BJ (cell line): ENCODE data around the gene MYL7. TPM values are rescaled to one million over a fixed set of nuclear protein-coding genes. Genes with fewer than 3 reads are reported as not detected.

Experiments
- CTCF ChIA-PET: fragments of 350-600 bp; formaldehyde crosslinking; extraction: SDS; loops from one replicate; lab custom pipeline; 2021; ENCODE audit warnings: antibody characterized with exemption, inconsistent platforms; lab: Yijun Ruan, JAX
- POLR2A ChIA-PET: fragments of 300-600 bp; sonication (Branson Sonifier 250); formaldehyde crosslinking; extraction: SDS; loops from one replicate; lab custom pipeline; 2021; ENCODE audit warnings: antibody characterized with exemption; lab: Charles Lee
- DNase-seq: peaks from one replicate; pipeline ENCODE4 v3.0.0-alpha.2; 2011; ENCODE audit warnings: low read depth
- H3K27me3 ChIP-seq: 2 replicates; pipeline ENCODE4 v1.6.0; 2011; ENCODE audit warnings: low read length; ENCODE audit not compliant: control insufficient read depth, insufficient read depth
- H3K36me3 ChIP-seq: 2 replicates; pipeline ENCODE4 v1.5.1; 2011; ENCODE audit warnings: low read length; ENCODE audit not compliant: control insufficient read depth, insufficient read depth
- H3K4me3 ChIP-seq: 2 replicates; pipeline ENCODE4 v1.5.1; 2011; ENCODE audit warnings: low read depth, mild to moderate bottlenecking, control low read depth, low read length
- polyA plus RNA-seq: library from polyadenylated mRNA; depleted of rRNA; stranded (reverse); fragments of >200 nt; gene quantifications from 2 replicates; pipeline ENCODE4 v1.2.3, GENCODE V29; 2011
- TF ChIP-seq, protein P1 (sequence below): IDR thresholded peaks from 2 replicates; pipeline ENCODE4 v1.5.1; 2011; ENCODE audit warnings: low read depth, mild to moderate bottlenecking, control low read depth, inconsistent platforms, low read length, moderate library complexity; ENCODE audit not compliant: insufficient read depth

The MYL7 gene
- polyA plus RNA-seq, 1 experiment: 0.26 TPM

DNA sequence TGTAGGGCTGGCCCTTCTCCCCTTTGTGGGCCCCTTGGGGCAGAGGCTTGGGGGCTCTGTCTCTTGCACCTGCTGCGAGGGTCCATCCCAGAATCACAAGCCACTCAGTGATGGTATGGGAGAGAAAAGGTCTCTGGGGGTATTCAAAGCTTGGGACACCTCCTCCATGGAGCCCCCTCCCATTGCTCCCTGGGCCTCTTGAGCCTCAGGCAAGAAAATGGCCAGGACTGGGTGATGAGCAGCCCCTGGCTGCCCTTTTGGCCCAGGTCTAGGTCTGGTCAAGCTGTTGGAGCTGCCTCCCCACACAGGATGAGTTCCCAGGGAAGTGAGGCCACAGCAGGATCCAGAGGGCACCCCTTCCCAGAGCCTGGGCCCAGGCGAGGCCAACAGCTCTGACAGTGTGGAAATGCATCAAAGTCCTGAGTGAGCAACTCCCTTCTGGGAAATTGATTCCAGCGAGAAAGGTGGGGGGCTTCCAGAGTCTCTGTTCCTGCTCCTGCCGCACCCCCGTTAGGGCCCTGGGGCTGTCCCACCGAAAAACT, 3.4 kb upstream of the MYL7 start:
- peaks cover 4% of the 10 kb centered on the region for H3K27me3 ChIP-seq
- POLR2A ChIA-PET: no interaction called here
- no peak overlapping the region for H3K4me3 ChIP-seq
- CTCF ChIA-PET: no interaction called here
- no peaks in the 10 kb centered on the region for H3K36me3 ChIP-seq
- TF ChIP-seq, protein P1, sequence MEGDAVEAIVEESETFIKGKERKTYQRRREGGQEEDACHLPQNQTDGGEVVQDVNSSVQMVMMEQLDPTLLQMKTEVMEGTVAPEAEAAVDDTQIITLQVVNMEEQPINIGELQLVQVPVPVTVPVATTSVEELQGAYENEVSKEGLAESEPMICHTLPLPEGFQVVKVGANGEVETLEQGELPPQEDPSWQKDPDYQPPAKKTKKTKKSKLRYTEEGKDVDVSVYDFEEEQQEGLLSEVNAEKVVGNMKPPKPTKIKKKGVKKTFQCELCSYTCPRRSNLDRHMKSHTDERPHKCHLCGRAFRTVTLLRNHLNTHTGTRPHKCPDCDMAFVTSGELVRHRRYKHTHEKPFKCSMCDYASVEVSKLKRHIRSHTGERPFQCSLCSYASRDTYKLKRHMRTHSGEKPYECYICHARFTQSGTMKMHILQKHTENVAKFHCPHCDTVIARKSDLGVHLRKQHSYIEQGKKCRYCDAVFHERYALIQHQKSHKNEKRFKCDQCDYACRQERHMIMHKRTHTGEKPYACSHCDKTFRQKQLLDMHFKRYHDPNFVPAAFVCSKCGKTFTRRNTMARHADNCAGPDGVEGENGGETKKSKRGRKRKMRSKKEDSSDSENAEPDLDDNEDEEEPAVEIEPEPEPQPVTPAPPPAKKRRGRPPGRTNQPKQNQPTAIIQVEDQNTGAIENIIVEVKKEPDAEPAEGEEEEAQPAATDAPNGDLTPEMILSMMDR: no peak
- DNase-seq: no peak

DNA sequence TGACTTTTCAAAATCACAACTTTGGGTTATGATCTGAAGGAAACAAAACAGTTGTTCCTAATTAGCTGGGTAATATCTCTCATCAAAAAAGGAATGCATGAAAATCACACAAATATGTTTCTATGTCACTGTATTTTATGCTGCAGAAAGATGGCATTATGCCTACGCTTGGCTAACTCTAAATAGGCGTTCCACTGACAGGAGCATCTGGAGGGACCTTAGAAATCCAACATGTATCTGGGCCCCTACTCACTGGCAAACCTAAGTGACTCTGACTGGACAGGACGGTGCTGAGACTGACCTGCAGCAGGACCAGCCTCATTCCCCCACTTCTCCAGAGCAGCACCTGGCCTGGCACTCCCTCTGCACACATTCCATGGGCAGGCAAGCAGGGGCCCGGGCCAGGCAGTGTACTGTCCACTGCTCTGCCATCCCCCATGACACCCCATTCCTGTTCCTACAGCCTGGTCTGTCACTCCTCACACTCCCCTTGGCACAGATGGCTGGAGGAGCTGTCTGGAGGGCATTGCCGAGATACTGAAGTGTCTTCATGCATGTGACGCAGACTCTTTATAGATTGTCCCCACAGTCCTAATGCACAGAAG, 2.6 kb upstream of the MYL7 start:
- Histone ChIP-seq H3K36me3 (no peaks in the 10 kb centered on the region), H3K27me3 (peaks cover 4% of the 10 kb centered on the region), H3K4me3 (no peak overlapping the region)
- POLR2A ChIA-PET: no interaction called here
- DNase-seq: no peak
- CTCF ChIA-PET: no interaction called here
- TF ChIP-seq, protein P1: no peak

DNA sequence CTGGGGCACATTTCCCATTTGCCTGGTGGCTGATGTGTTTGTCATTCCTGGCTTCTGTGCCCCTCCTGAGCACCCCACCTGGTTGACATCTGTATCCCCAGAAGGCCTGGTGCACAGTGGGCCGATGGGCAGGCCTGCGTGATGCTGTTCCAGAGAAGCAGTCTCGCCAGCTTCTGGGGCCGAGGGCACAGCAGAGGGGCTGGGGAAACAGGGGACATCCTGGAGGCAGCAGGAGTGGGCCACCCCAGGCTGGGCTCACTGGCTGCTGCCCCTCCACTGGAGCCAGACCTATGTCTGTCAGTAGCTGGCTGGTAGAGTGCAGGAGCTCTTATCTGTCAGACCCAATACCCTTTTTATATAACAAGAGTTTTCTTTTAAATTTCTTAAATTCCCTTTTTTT, 896 bp upstream of the MYL7 start:
- DNase-seq: no peak
- CTCF ChIA-PET: interaction anchor here (0.6 to 1.7 kb wide), 3 partner anchors 11 to 54 kb away, joined by 3 to 4 read pairs (median 3); no protein-coding TSS in a partner anchor
- no peak overlapping the region for H3K4me3 ChIP-seq

DNA sequence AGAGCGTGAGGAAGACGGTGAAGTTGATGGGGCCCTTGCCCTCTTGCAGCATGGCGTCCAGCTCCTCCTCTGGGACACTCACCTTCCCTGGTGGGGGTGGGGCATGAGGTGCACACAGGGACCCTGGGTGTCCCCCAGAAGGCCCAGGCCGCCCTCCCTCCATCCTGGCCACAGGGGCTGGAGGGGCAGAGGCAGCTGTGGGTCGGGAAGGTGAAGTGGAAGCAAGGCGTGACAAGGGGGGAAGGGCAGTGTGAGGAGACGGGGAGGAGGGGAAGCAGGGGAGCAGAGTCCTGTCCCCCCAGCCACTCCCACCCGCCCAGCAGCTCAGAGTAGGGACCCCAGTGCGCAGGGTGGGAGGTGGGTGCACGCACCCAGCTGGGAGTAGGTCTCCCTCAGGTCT, 791 bp downstream of the MYL7 start:
- H3K27me3 ChIP-seq: peaks cover 5% of the 10 kb centered on the region
- DNase-seq: no peak
- CTCF ChIA-PET: no interaction called here
- H3K36me3 ChIP-seq: no peaks in the 10 kb centered on the region
- POLR2A ChIA-PET: no interaction called here
- no peak overlapping the region for H3K4me3 ChIP-seq
- TF ChIP-seq, protein P1: no peak

More for the DNA sequence above, 896 bp upstream of the MYL7 start:
- POLR2A ChIA-PET: interaction anchor here (0.5 to 0.6 kb wide), 3 partner anchors 8 to 655 kb away, joined by 5 to 9 read pairs (median 8); no protein-coding TSS in a partner anchor
- Histone ChIP-seq H3K36me3 (no peaks in the 10 kb centered on the region), H3K27me3 (peaks cover 5% of the 10 kb centered on the region)
- TF ChIP-seq, protein P1: no peak

DNA sequence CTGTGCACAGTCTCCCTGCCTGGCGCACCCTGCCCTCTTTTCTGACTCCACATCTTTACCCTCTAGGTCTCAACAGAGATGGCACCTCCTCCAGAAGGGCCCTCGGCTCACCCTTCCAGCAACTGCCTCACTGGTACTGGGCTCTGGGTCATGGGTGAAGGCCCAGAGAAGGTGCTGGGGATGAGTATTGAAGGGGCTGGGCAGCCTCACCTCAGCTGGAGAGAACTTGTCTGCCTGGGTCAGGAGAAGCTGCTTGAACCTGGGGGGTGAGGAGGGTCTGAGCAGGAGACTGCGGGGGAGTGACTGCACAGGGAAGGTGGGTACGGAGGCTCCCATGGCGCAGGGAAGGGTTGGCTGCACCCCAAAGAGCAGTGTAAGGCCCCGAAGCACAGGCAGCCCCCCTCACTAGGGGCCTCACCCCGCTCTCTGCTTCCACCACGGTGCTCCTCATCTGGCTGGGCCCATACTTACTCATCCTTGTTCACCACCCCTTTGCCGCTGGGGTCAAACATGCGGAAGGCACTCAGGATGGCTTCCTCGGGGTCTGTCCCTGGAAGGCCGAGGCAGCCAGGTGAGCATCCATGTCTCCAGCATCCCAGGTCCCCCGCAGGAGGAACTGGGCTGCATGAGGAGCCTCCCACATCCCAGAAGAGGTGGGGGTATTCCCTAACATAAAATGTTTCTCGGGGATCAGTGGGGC, 1.7 kb downstream of the MYL7 start:
- CTCF ChIA-PET: no interaction called here
- POLR2A ChIA-PET: no interaction called here
- Histone ChIP-seq H3K36me3 (no peaks in the 10 kb centered on the region), H3K27me3 (peaks cover 3% of the 10 kb centered on the region), H3K4me3 (no peak overlapping the region)
- DNase-seq: no peak
- TF ChIP-seq, protein P1: no peak
